ENCODE data around the gene SOX10. TPM values are rescaled to one million over a fixed set of nuclear protein-coding genes. Genes with fewer than 3 reads are reported as not detected.

The SOX10 gene
- total and polyA plus RNA-seq, 2 of the 13 experiments (the other 11 are each of a cell fraction or from before 2014, with no cell fraction given), result not detected

- TF ChIP-seq ZNF362 (CRISPR knock-in tag; IDR thresholded peaks at IDR 0.05; ENCODE audit: borderline replicate concordance) (no peak), NR2C2 (CRISPR knock-in tag; IDR thresholded peaks at IDR 0.05; ENCODE audit: borderline replicate concordance) (no peak), SMARCC2 (IDR thresholded peaks at IDR 0.05) (no peak), RAD51 (IDR thresholded peaks at IDR 0.05; ENCODE audit: borderline replicate concordance) (no peak), BATF2 (CRISPR knock-in tag; IDR thresholded peaks at IDR 0.05) (no peak), HDAC1 (CRISPR knock-in tag; IDR thresholded peaks at IDR 0.05) (no peak), HNF4G (IDR thresholded peaks at IDR 0.05; ENCODE audit: borderline replicate concordance, low read depth, low read length) (no peak), HNF4G (CRISPR knock-in tag; IDR thresholded peaks at IDR 0.05; ENCODE audit: borderline replicate concordance, low read depth) (no peak), ZBTB2 (CRISPR knock-in tag; IDR thresholded peaks at IDR 0.05; ENCODE audit: low read depth) (no peak), KLF6 (CRISPR knock-in tag; IDR thresholded peaks at IDR 0.05) (no peak), CBFB (CRISPR knock-in tag; IDR thresholded peaks at IDR 0.05) (no peak), TOE1 (CRISPR knock-in tag; IDR thresholded peaks at IDR 0.05) (no peak), GATAD2A (CRISPR knock-in tag; IDR thresholded peaks at IDR 0.05) (no peak), ERF (CRISPR knock-in tag; IDR thresholded peaks at IDR 0.05) (no peak), ZNF775 (CRISPR knock-in tag; IDR thresholded peaks at IDR 0.05; ENCODE audit: borderline replicate concordance) (no peak), CEBPG (CRISPR knock-in tag; IDR thresholded peaks at IDR 0.05) (no peak), CTCF (CRISPR knock-in tag; IDR thresholded peaks at IDR 0.05) (no peak), THAP7 (CRISPR knock-in tag; IDR thresholded peaks at IDR 0.05) (no peak), TERF1 (CRISPR knock-in tag; IDR thresholded peaks at IDR 0.05) (no peak)
Measured at GRCh38 chr22:37929390-37929789, 55.0 kb downstream of the SOX10 start (continued).

Measured in HepG2 (cell line).